ENCODE results near the gene FARSA.

The FARSA gene

DNA sequence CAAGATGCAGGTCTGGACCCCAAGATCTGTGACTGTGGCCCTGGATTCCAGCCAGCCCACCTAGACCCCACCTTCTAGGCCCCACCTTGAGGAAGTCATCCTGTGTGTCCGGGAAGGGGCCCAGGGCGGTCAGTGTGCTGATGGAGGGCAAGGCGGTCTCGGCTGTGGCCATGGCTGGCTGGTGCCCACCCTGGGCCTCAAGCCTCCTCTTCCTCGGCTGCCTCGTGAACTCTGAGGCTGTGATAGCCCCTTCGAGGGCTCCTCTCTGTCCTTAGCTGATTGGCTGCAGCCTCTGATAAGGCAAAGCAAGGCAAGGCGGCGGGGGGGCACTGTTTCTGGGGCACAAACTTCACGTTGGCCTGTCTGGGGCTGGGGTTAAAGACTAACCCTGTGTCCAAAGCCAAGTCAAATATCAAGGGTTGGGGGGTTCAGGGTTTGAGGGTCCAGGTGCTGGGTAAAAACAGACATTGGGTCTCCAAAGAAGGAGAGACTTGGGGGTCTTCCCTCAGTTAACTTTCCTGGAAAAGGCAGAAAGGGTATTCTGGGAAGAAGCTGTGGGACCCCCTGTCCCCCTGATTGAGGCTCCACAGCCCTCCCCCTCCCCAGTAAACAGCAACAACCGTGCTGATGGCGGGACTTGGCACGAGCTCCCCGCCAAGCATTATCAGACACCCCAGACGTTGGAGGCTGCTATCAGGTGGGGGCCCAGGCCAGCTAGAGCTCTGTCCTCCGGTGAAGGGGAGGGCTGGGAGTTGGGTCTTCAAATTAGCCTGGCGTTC is 46.4 kb downstream of the FARSA start, which contains the start of gene KLF1:
Gene KLF1 (minus strand): TSS at position 233 of the 779 bp plus-strand sequence. CDS start 61 bp downstream, at position 172.
- TF ChIP-seq, protein P1, sequence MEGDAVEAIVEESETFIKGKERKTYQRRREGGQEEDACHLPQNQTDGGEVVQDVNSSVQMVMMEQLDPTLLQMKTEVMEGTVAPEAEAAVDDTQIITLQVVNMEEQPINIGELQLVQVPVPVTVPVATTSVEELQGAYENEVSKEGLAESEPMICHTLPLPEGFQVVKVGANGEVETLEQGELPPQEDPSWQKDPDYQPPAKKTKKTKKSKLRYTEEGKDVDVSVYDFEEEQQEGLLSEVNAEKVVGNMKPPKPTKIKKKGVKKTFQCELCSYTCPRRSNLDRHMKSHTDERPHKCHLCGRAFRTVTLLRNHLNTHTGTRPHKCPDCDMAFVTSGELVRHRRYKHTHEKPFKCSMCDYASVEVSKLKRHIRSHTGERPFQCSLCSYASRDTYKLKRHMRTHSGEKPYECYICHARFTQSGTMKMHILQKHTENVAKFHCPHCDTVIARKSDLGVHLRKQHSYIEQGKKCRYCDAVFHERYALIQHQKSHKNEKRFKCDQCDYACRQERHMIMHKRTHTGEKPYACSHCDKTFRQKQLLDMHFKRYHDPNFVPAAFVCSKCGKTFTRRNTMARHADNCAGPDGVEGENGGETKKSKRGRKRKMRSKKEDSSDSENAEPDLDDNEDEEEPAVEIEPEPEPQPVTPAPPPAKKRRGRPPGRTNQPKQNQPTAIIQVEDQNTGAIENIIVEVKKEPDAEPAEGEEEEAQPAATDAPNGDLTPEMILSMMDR (conservative IDR thresholded peaks at IDR 0.05), result no peak
- H3K27ac ChIP-seq, result no peak within 1 kb of the TSS

DNA sequence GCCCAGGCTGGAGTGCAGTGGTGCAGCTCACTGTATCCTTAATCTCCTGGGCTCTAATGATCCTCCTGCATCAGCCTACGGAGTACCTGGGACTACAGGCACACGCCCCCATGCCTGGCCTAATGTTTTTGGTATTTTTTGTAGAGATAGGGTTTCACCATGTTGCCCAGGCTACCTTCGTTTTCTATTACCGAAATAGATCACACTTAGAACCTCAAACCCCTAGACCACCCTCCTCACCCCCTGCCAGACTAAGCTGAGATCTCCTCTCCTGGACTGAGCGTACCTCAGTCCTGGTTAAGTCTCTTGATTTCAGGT is 46.9 kb downstream of the FARSA start:
- TF ChIP-seq, protein P1 (conservative IDR thresholded peaks at IDR 0.05), result no peak
- H3K27ac ChIP-seq, result no peak overlapping the region

DNA sequence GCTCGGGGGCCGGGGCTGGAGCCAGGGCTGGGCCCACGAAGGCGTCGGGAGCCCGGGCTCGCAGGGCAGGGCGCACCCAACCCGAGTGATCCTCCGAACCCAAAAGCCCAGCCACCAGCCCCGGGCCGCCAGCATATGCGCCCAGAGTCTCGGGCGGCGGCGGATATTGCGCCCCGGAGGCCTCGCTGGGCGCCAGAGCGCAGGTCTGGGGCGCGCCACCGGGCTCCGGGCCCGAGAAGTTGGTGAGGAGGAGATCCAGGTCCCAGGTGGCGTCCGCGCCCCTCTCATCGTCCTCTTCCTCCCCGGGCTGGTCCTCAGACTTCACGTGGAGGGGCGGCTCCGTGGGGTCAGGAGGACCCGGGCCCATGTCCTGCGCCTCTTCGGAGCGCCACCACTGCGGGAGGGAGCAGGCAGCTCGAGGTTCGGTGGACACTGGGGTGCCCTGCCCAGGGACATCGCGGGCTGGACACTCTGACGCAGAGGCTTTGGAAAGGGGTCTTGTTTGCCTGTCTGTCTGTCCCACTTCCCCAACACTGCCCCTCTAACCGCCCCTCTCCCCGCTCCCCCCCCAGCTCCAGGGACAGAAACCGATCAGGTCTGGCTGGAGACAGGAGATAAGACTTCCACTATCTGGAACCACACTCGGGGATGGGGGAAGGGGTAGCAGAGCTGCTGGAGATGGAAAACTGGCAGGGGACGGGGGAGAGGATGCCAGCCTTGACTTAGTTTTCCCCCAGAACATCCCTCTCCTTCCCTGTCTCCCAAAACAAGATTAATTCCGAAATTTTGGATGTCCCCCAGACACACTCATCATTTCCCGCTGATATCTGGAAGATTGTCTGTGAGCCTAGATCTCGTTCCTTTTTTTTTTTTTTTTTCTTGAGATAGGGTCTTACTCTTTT is 47.5 kb downstream of the FARSA start:
- H3K27ac ChIP-seq, result peak overlapping the region; percentile 32; the same call in 1 of the 2 replicates
- TF ChIP-seq, protein P1 (conservative IDR thresholded peaks at IDR 0.05), result peak; percentile 29; the same call in 1 of the 2 replicates

DNA sequence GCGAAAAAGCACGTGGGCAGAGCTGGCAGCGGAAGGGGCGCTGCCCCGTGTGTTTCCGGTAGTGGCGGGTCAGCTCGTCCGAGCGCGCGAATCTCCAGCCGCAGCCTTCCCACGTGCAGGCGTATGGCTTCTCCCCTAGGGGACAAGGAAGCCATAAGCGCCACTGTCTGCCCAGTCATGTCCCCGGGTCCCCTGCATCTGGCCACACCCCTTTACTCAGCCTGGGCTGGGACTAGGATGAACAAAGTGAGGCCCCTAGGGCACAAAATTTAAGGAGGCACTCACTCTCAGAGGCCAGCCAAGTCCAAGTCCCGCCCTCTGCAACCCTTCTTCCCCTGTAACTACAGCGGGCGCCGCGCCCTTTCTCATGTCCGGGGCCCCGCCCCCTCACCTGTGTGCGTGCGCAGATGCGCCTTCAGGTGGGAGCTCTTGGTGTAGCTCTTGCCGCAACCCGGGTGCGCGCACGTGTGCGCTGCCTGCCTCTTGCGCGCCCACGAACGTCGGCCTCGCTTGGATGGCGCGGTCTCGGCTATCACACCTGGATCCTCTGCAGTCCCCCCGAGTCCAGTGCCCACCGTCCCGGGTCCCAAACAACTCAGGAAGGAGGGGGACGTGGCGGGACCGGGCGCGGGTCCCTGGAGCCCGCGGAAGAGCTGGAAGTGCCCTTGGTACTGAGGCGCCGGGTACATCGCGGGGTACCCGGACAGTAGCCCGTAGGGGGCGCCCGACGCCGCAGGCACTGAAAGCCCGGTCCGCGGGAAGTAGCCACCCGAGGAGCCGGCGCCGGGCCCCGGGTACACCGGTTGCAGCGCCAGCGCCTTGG is 48.4 kb downstream of the FARSA start:
- TF ChIP-seq, protein P1 (conservative IDR thresholded peaks at IDR 0.05), result peak; percentile 67
- peak overlapping the region; percentile 32; the same call in 1 of the 2 replicates for H3K27ac ChIP-seq

DNA sequence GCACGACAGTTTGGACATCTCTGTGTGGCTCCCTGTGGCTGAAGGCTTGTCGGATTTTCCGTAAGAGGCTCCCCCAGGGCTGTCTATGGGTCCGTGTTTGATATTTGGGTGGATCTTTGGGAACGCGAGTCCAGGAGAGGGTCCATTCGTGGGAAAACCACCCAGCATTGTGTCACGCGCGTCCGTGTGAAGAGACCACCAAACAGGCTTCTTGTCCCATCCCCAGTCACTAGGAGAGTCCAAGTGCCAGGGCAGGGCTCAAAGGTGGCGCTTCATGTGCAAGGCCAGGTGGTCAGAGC is 48.9 kb downstream of the FARSA start:
- TF ChIP-seq, protein P1 (conservative IDR thresholded peaks at IDR 0.05), result no peak
- peak overlapping the region; percentile 32; the same call in 1 of the 2 replicates for H3K27ac ChIP-seq

DNA sequence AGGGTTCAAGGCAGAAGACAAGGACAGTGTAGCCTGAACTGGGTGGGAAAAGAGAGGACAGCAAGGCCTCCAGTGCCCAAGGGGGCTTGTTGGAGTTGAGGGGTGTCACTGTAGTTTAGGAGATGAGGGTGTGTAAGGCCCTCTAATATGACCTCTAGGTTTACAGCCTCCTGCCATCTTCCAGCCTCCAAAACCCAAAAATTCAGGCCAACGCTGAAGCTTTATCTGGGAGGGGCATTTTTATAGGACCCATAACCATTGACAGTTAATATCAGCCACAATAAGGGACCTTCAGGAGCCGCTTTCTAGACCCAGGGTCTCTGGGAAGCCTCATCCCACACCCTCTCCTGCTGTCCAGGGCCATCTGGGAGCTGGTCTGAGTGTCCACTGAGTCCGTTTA is 49.3 kb downstream of the FARSA start:
- no peak overlapping the region for H3K27ac ChIP-seq
- TF ChIP-seq, protein P1 (conservative IDR thresholded peaks at IDR 0.05), result no peak
